Astrocyte of the spinal cord (primary cell): ENCODE results near the gene REL.

ENCODE experiments used
- DNase-seq: peaks from one replicate; pipeline ENCODE4 v3.0.0; 2011; ENCODE audit warnings: low read depth, low spot score
- H3K4me3 ChIP-seq: 2 replicates; pipeline ENCODE4 v1.5.1; 2011; ENCODE audit warnings: low read depth, mild to moderate bottlenecking, low read length, moderate library complexity
- CTCF ChIP-seq: IDR thresholded peaks from 2 replicates; pipeline ENCODE4 v1.5.1; 2012; ENCODE audit warnings: low read depth, mild to moderate bottlenecking, low read length, inconsistent platforms
- in situ Hi-C: cut with HindIII; loops from 2 replicates; pipeline ENCODE4 v1.10.0; 2017; ENCODE audit warnings: low sequenced_read_pairs

The REL gene

GRCh38 chr2:60875520-60875919 lies 5.9 kb upstream of the REL start:
- H3K4me3 ChIP-seq: no peak overlapping the region
- no peak for DNase-seq
- in situ Hi-C loops: no loop called here
- no peak for TF ChIP-seq CTCF

- peak; percentile 37 for TF ChIP-seq CTCF
- DNase-seq: no peak
- in situ Hi-C loops: no loop called here
- peak overlapping the region; percentile 74 for H3K4me3 ChIP-seq
Observed at GRCh38 chr2:60880643-60881046, 729 bp upstream of the REL start.

GRCh38 chr2:60882971-60883753 lies 1.8 kb downstream of the REL start:
- no peak for TF ChIP-seq CTCF
- DNase-seq: peak; percentile 26
- in situ Hi-C loops: no loop called here
- peak overlapping the region; percentile 74 for H3K4me3 ChIP-seq

- in situ Hi-C loops: no loop called here
- no peak for TF ChIP-seq CTCF
- DNase-seq: no peak
- H3K4me3 ChIP-seq: no peak overlapping the region
Observed at GRCh38 chr2:60883896-60884295, 2.5 kb downstream of the REL start.

- in situ Hi-C loops: no loop called here
- no peak for DNase-seq
- no peak for TF ChIP-seq CTCF
- no peak overlapping the region for H3K4me3 ChIP-seq
Observed at GRCh38 chr2:60884800-60885199, 3.4 kb downstream of the REL start.

GRCh38 chr2:60885683-60886082 lies 4.3 kb downstream of the REL start:
- no peak overlapping the region for H3K4me3 ChIP-seq
- TF ChIP-seq CTCF: no peak
- in situ Hi-C loops: no loop called here
- DNase-seq: no peak
